H9 (cell line): Measurements from ENCODE around the gene CENPC. TPM values are rescaled to one million over a fixed set of nuclear protein-coding genes. Genes with fewer than 3 reads are reported as not detected.
A peak's percentile ranks its signal among the peaks of the same experiment; 100 is the strongest.

Experiments used
- DNase-seq: peaks from one replicate; pipeline ENCODE4 v3.0.0-alpha.2; 2017
- H2AFZ ChIP-seq: one replicate; pipeline ENCODE4 v1.6.1; 2013; ENCODE audit warnings: mild to moderate bottlenecking, low read length, control low read depth, moderate library complexity
- H2AK5ac ChIP-seq: 2 replicates; pipeline ENCODE4 v1.6.1; 2013; ENCODE audit warnings: low read length, control low read depth, mixed read lengths; ENCODE audit not compliant: insufficient read length
- H2BK120ac ChIP-seq: one replicate; pipeline ENCODE4 v1.6.1; 2013; ENCODE audit warnings: low read depth, mild to moderate bottlenecking, low read length, control low read depth, inconsistent platforms; ENCODE audit not compliant: poor library complexity, severe bottlenecking
- H2BK12ac ChIP-seq: 2 replicates; pipeline ENCODE4 v1.6.1; 2013; ENCODE audit warnings: low read length, control low read depth, mixed read lengths, low read depth; ENCODE audit not compliant: insufficient read length
- H2BK15ac ChIP-seq: 2 replicates; pipeline ENCODE4 v1.6.1; 2013; ENCODE audit warnings: low read depth, low read length, control low read depth
- H2BK20ac ChIP-seq: one replicate; pipeline ENCODE4 v1.6.1; 2013; ENCODE audit warnings: low read depth, mild to moderate bottlenecking, low read length, control low read depth, inconsistent platforms; ENCODE audit not compliant: poor library complexity, severe bottlenecking
- H2BK5ac ChIP-seq: 2 replicates; pipeline ENCODE4 v1.6.1; 2013; ENCODE audit warnings: low read length, control low read depth, mixed read lengths; ENCODE audit not compliant: insufficient read length
- H3K14ac ChIP-seq: 2 replicates; pipeline ENCODE4 v1.6.1; 2013; ENCODE audit warnings: low read length, control low read depth; ENCODE audit not compliant: insufficient read depth
- H3K18ac ChIP-seq: 2 replicates; pipeline ENCODE4 v1.6.1; 2013; ENCODE audit warnings: low read depth, mild to moderate bottlenecking, mixed read lengths, low read length, control low read depth; ENCODE audit not compliant: insufficient read length
- H3K23ac ChIP-seq: 2 replicates; pipeline ENCODE4 v1.6.1; 2013; ENCODE audit warnings: low read length, control low read depth, mixed read lengths, low read depth; ENCODE audit not compliant: insufficient read length
- H3K23me2 ChIP-seq: 2 replicates; pipeline ENCODE4 v1.6.1; 2013; ENCODE audit warnings: low read depth, mild to moderate bottlenecking, mixed read lengths, low read length, control low read depth; ENCODE audit not compliant: insufficient read length, poor library complexity, severe bottlenecking
- H3K27ac ChIP-seq: 2 replicates; pipeline ENCODE4 v1.5.1; 2013; ENCODE audit warnings: low read length, control low read depth, mixed read lengths, low read depth; ENCODE audit not compliant: insufficient read length
- H3K27me3 ChIP-seq: 2 replicates; pipeline ENCODE4 v1.6.1; 2013; ENCODE audit warnings: low read length, control low read depth, inconsistent platforms; ENCODE audit not compliant: insufficient read depth
- H3K4ac ChIP-seq: 2 replicates; pipeline ENCODE4 v1.6.1; 2013; ENCODE audit warnings: low read depth, mild to moderate bottlenecking, control low read depth, inconsistent platforms, low read length, moderate library complexity
- H3K4me1 ChIP-seq: 2 replicates; pipeline ENCODE4 v1.6.1; 2013; ENCODE audit warnings: low read length, control low read depth, inconsistent platforms; ENCODE audit not compliant: insufficient read depth
- H3K4me2 ChIP-seq: 2 replicates; pipeline ENCODE4 v1.6.1; 2013; ENCODE audit warnings: low read length, control low read depth, mixed read lengths; ENCODE audit not compliant: insufficient read length, insufficient read depth
- H3K56ac ChIP-seq: 2 replicates; pipeline ENCODE4 v1.6.1; 2013; ENCODE audit warnings: low read depth, mild to moderate bottlenecking, mixed read lengths, low read length, control low read depth; ENCODE audit not compliant: insufficient read length
- H3K79me1 ChIP-seq: 2 replicates; pipeline ENCODE4 v1.6.1; 2013; ENCODE audit warnings: low read depth, mild to moderate bottlenecking, moderate library complexity, low read length, control low read depth, inconsistent platforms; ENCODE audit not compliant: insufficient read depth, poor library complexity, severe bottlenecking
- H3K79me2 ChIP-seq: 2 replicates; pipeline ENCODE4 v1.6.1; 2013; ENCODE audit warnings: low read length, control low read depth, inconsistent platforms; ENCODE audit not compliant: insufficient read depth
- H3K9ac ChIP-seq: 2 replicates; pipeline ENCODE4 v1.6.1; 2013; ENCODE audit warnings: low read length, control low read depth, mixed read lengths; ENCODE audit not compliant: insufficient read length; ENCODE audit errors: extremely low read depth
- H3K9me3 ChIP-seq: one replicate; pipeline ENCODE4 v1.6.1; 2013; ENCODE audit warnings: low read depth, low read length, inconsistent platforms; ENCODE audit not compliant: control insufficient read depth
- H3T11ph ChIP-seq: one replicate; pipeline ENCODE4 v1.6.1; 2013; ENCODE audit warnings: mild to moderate bottlenecking, low read length, control low read depth, inconsistent platforms
- H4K20me1 ChIP-seq: one replicate; pipeline ENCODE4 v1.6.1; 2013; ENCODE audit not compliant: control insufficient read depth, insufficient read length, insufficient read depth
- H4K5ac ChIP-seq: 2 replicates; pipeline ENCODE4 v1.6.1; 2013; ENCODE audit warnings: low read depth, mild to moderate bottlenecking, mixed read lengths, low read length, control low read depth; ENCODE audit not compliant: insufficient read length
- H4K8ac ChIP-seq: replicated peaks from 2 replicates; pipeline ENCODE4 v1.6.1; 2013; ENCODE audit warnings: low read length, control low read depth, mixed read lengths, low read depth; ENCODE audit not compliant: insufficient read length
- H4K91ac ChIP-seq: 2 replicates; pipeline ENCODE4 v1.6.1; 2013; ENCODE audit warnings: low read depth, mild to moderate bottlenecking, moderate library complexity, mixed read lengths, low read length, control low read depth; ENCODE audit not compliant: insufficient read length
- H3K27ac Mint-ChIP-seq, 3 experiments: 2 replicates in 2 of 3; 3 replicates in 1 of 3; pipeline ENCODE4 v1.8.0; 2020 to 2021; ENCODE audit warnings: mixed read lengths in 3 of 3, mild to moderate bottlenecking in 1 of 3, moderate library complexity in 1 of 3
- H3K27me3 Mint-ChIP-seq: 2 replicates; pipeline ENCODE4 v1.8.0; 2021; ENCODE audit warnings: low read depth, mild to moderate bottlenecking, moderate library complexity, mixed read lengths
- H3K36me3 Mint-ChIP-seq, 3 experiments: 2 replicates in 2 of 3; 3 replicates in 1 of 3; pipeline ENCODE4 v1.8.0; 2020 to 2021; ENCODE audit warnings: low read depth in 3 of 3, mixed read lengths in 3 of 3; ENCODE audit not compliant: insufficient read depth in 1 of 3
- H3K4me1 Mint-ChIP-seq, 2 experiments: 2 replicates each; pipeline ENCODE4 v1.8.0; 2020; ENCODE audit warnings: mixed read lengths in 2 of 2
- H3K4me3 Mint-ChIP-seq, 2 experiments: 2 replicates in 1 of 2; 3 replicates in 1 of 2; pipeline ENCODE4 v1.8.0; 2020 to 2021; ENCODE audit warnings: mild to moderate bottlenecking in 2 of 2, mixed read lengths in 2 of 2, moderate library complexity in 1 of 2
- H3K9me3 Mint-ChIP-seq, 2 experiments: 2 replicates in 1 of 2; 3 replicates in 1 of 2; pipeline ENCODE4 v1.8.0; 2020; ENCODE audit warnings: mild to moderate bottlenecking in 2 of 2, mixed read lengths in 2 of 2, moderate library complexity in 1 of 2
- CTCF ChIP-seq: fragments of 200-600 bp; sonication (generic); conservative IDR thresholded peaks from 3 replicates; pipeline ENCODE4 v1.8.0; 2021; ENCODE audit warnings: antibody characterized with exemption, mild to moderate bottlenecking
- WGBS: extraction: QIAGEN DNeasy Blood & Tissue Kit; methylation state at CpG from one replicate; pipeline ENCODE4 v1.1.7; 2013; ENCODE audit warnings: missing lambda C conversion rate, low lambda C conversion rate, mixed read lengths; ENCODE audit not compliant: insufficient read length; ENCODE audit errors: extremely low coverage; 5-methylcytosine and 5-hydroxymethylcytosine counted together
- total RNA-seq: library from RNA; stranded (reverse); gene quantifications from 2 replicates; pipeline ENCODE4 v1.2.1, GENCODE V29; 2021

The CENPC gene
- total RNA-seq, 1 experiment from 2014 or later, result 18.8 TPM

GRCh38 chr4:67465032-67465762 lies 80.1 kb downstream of the CENPC start:
- Mint-ChIP-seq H3K27ac (peak overlapping the region in 2 of 3 experiments; percentile 44 to 72; a peak in 2 of 7 replicates), H3K4me1 (peaks cover 6 to 13% of the 10 kb centered on the region in 2 experiments), H3K27me3 (no peaks in the 10 kb centered on the region), H3K9me3 (no peaks in the 10 kb centered on the region), H3K4me3 (no peak overlapping the region), H3K36me3 (peaks cover 0 to 7% (median 0%) of the 10 kb centered on the region in 3 experiments; a peak in 4 of 7 replicates)
- Histone ChIP-seq H3K27me3 (no peaks in the 10 kb centered on the region), H3K79me2 (no peaks in the 10 kb centered on the region), H4K8ac (no peak overlapping the region), H3K4ac (no peak overlapping the region), H2BK15ac (no peak overlapping the region), H3K9me3 (no peaks in the 10 kb centered on the region), H3K4me2 (no peak overlapping the region), H3K27ac (no peak overlapping the region), H4K5ac (no peak overlapping the region), H3K14ac (no peak overlapping the region), H2AK5ac (no peak overlapping the region), H2BK20ac (no peak overlapping the region), H3K4me1 (no peaks in the 10 kb centered on the region), H4K20me1 (no peaks in the 10 kb centered on the region), H3K9ac (no peak overlapping the region), H2BK120ac (no peak overlapping the region), H2AFZ (no peak overlapping the region), H3K79me1 (no peaks in the 10 kb centered on the region), H4K91ac (no peak overlapping the region), H3T11ph (no peak overlapping the region), H3K23me2 (no peaks in the 10 kb centered on the region), H3K56ac (no peak overlapping the region), H2BK5ac (no peak overlapping the region), H3K18ac (no peak overlapping the region), H3K23ac (no peak overlapping the region), H2BK12ac (no peak overlapping the region)
- TF ChIP-seq CTCF, result no peak
- DNase-seq, result no peak
- WGBS, result no CpG with 5 or more reads among the region's 7 CpGs
